PC-9 (cell line): Measurements from ENCODE around the gene REV1. TPM values are rescaled to one million over a fixed set of nuclear protein-coding genes. Genes with fewer than 3 reads are reported as not detected.

ENCODE experiments used
- BruUV-seq: library from RNA; stranded (reverse); fragments of 400-500 nt; replicated peaks from 2 replicates; lab custom pipeline; 2021; lab: Mats Ljungman, UMichigan
- CTCF ChIA-PET: fragments of 300-600 bp; sonication (Branson Sonifier 250); formaldehyde crosslinking; loops from one replicate; lab custom pipeline; 2022; ENCODE audit warnings: antibody characterized with exemption; lab: Charles Lee
- POLR2A ChIA-PET: fragments of 300-600 bp; sonication (Branson Sonifier 250); formaldehyde crosslinking; loops from one replicate; lab custom pipeline; 2022; ENCODE audit warnings: antibody characterized with exemption; ENCODE audit not compliant: unreplicated experiment; lab: Charles Lee
- DNase-seq, 2 experiments: peaks; one replicate each; pipeline versions ENCODE4 v3.0.0 to v3.0.0-alpha.2; 2015 to 2022; ENCODE audit warnings: mixed read lengths in 1 of 2
- H2AFZ ChIP-seq: fragments of 200-600 bp; sonication (generic); 2 replicates; pipeline ENCODE4 v1.8.1; 2017; ENCODE audit warnings: antibody characterized with exemption
- H3F3A ChIP-seq: fragments of 200-600 bp; sonication (generic); 2 replicates; pipeline ENCODE4 v1.8.1; 2017; ENCODE audit warnings: antibody characterized with exemption, mild to moderate bottlenecking, low read depth; ENCODE audit not compliant: insufficient read depth
- H3K27ac ChIP-seq: fragments of 200-600 bp; sonication (generic); 2 replicates; pipeline ENCODE4 v1.6.1; 2016; ENCODE audit warnings: mixed run types
- H3K27me3 ChIP-seq: fragments of 200-600 bp; sonication (generic); 2 replicates; pipeline ENCODE4 v1.6.1; 2016; ENCODE audit warnings: low read depth, mixed run types; ENCODE audit not compliant: insufficient read depth
- H3K36me3 ChIP-seq: fragments of 200-600 bp; sonication (generic); 2 replicates; pipeline ENCODE4 v1.6.1; 2016; ENCODE audit warnings: low read depth, mixed run types
- H3K4me1 ChIP-seq: fragments of 200-600 bp; sonication (generic); replicated peaks from 2 replicates; pipeline ENCODE4 v1.6.1; 2016; ENCODE audit warnings: mixed run types; ENCODE audit not compliant: insufficient read depth
- H3K4me2 ChIP-seq: fragments of 200-600 bp; sonication (generic); 2 replicates; pipeline ENCODE4 v1.6.1; 2017; ENCODE audit warnings: mixed run types
- H3K4me3 ChIP-seq: fragments of 200-600 bp; sonication (generic); 2 replicates; pipeline ENCODE4 v1.6.1; 2016; ENCODE audit warnings: mixed run types
- H3K79me2 ChIP-seq: fragments of 200-600 bp; sonication (generic); 2 replicates; pipeline ENCODE4 v1.6.1; 2017; ENCODE audit warnings: low read depth, mixed run types
- H3K9me2 ChIP-seq: fragments of 200-600 bp; sonication (generic); 2 replicates; pipeline ENCODE4 v1.8.1; 2017; ENCODE audit warnings: mild to moderate bottlenecking; ENCODE audit not compliant: insufficient read depth
- H3K9me3 ChIP-seq: fragments of 200-600 bp; sonication (generic); 2 replicates; pipeline ENCODE4 v1.8.1; 2016; ENCODE audit warnings: low read depth; ENCODE audit not compliant: insufficient read depth
- H4K20me1 ChIP-seq: fragments of 200-600 bp; sonication (generic); 2 replicates; pipeline ENCODE4 v1.8.1; 2017; ENCODE audit not compliant: insufficient read depth
- CTCF ChIP-seq: fragments of 200-600 bp; sonication (generic); conservative IDR thresholded peaks from 2 replicates; pipeline ENCODE4 v1.6.1; 2017; ENCODE audit warnings: mixed run types, antibody characterized with exemption, mild to moderate bottlenecking, moderate library complexity
- EZH2 ChIP-seq: fragments of 200-600 bp; sonication (generic); IDR thresholded peaks from 2 replicates; pipeline ENCODE4 v1.8.0; 2017; ENCODE audit warnings: antibody characterized with exemption, low read depth
- intact Hi-C: fragments of 100-400 bp; cut with micrococcal nuclease; formaldehyde crosslinking; loops from one replicate; pipeline ENCODE4 v1.10.0; 2022; ENCODE audit not compliant: unreplicated experiment
- total RNA-seq: library from RNA; stranded (reverse); gene quantifications from 2 replicates; pipeline ENCODE4 v1.2.3, GENCODE V29; 2021

REV1 gene
- total RNA-seq, 1 experiment from 2014 or later = 50.5 TPM

DNA sequence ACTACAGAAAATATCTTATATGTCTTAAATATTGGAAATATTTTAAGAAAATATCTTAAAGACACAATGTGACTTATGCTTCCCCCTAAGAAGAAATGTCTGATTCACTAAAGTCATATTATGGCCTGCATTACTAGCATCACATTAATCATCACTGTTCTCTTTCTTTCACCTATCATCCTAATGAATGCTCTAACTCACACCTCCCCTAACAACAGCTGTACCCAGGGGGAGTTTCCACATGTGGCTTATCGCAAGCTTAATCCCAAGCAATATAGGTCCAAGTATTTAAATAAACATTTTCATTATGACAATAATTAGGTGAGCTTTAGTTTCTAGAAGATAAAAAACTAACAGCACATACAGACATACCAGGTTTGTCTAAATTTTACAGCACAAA, 39.6 kb downstream of the REV1 start:
- no peaks in the 10 kb centered on the region for H3K9me3 ChIP-seq
- H3K9me2 ChIP-seq = no peaks in the 10 kb centered on the region
- H3K4me3 ChIP-seq = no peak overlapping the region
- ChIA-PET POLR2A (no interaction called here), CTCF (no interaction called here)
- intact Hi-C loops = no loop called here
- no peak overlapping the region for H3K4me2 ChIP-seq
- TF ChIP-seq CTCF (no peak), EZH2 (no peak)
- no peaks in the 10 kb centered on the region for H3K27me3 ChIP-seq
- no peaks in the 10 kb centered on the region for H3F3A ChIP-seq
- no peak overlapping the region for H3K27ac ChIP-seq
- peaks cover 22% of the 10 kb centered on the region for H3K79me2 ChIP-seq
- BruUV-seq = no TSS peak
- H3K36me3 ChIP-seq = peaks cover 35% of the 10 kb centered on the region
- H3K4me1 ChIP-seq = no peaks in the 10 kb centered on the region
- H2AFZ ChIP-seq = no peak overlapping the region
- DNase-seq = no peak
- peaks cover 48% of the 10 kb centered on the region for H4K20me1 ChIP-seq

GRCh38 chr2:99448556-99448955, 41.3 kb downstream of the REV1 start:
- DNase-seq = no peak
- no peaks in the 10 kb centered on the region for H3F3A ChIP-seq
- TF ChIP-seq CTCF (no peak), EZH2 (no peak)
- BruUV-seq = no TSS peak
- no peaks in the 10 kb centered on the region for H3K9me2 ChIP-seq
- H3K9me3 ChIP-seq = no peaks in the 10 kb centered on the region
- peaks cover 39% of the 10 kb centered on the region for H4K20me1 ChIP-seq
- no peaks in the 10 kb centered on the region for H3K4me1 ChIP-seq
- H3K27me3 ChIP-seq = no peaks in the 10 kb centered on the region
- no peak overlapping the region for H3K4me3 ChIP-seq
- no peak overlapping the region for H3K27ac ChIP-seq
- ChIA-PET CTCF (interaction anchor here (0.6 kb wide), 1 partner anchor 110 kb away, joined by 3 read pairs; no protein-coding TSS in a partner anchor), POLR2A (no interaction called here)
- intact Hi-C loops = no loop called here
- no peak overlapping the region for H2AFZ ChIP-seq
- no peak overlapping the region for H3K4me2 ChIP-seq
- H3K79me2 ChIP-seq = peaks cover 21% of the 10 kb centered on the region
- H3K36me3 ChIP-seq = peaks cover 35% of the 10 kb centered on the region

DNA sequence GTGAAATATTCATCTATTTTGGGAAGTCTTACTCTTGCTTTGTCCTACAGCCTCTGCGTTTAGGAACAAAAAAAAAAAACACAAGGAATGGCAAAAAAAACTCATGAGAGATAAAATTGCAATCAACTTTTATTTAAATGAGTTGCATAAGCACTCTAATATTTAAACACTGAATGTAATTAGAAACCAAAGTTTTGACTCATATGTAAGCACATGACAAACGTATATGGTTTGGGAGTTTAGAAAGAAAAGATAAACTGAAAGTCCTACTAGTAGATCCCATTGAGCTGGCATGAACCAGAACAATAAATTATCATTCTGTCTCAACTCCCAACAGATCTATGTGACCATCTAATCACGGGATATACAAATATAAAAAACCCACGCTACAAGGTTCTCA, 44.8 kb downstream of the REV1 start:
- POLR2A ChIA-PET = no interaction called here
- H3K36me3 ChIP-seq = peaks cover 39% of the 10 kb centered on the region
- H3F3A ChIP-seq = peaks cover 7% of the 10 kb centered on the region; the same call in 1 of the 2 replicates
- H3K4me3 ChIP-seq = no peak overlapping the region
- peaks cover 8% of the 10 kb centered on the region for H3K79me2 ChIP-seq
- no peak overlapping the region for H3K4me2 ChIP-seq
- H4K20me1 ChIP-seq = peaks cover 24% of the 10 kb centered on the region
- BruUV-seq = no TSS peak
- CTCF ChIA-PET = no interaction called here
- no peak for TF ChIP-seq CTCF
- no peak for TF ChIP-seq EZH2
- no peaks in the 10 kb centered on the region for H3K9me3 ChIP-seq
- no peak overlapping the region for H3K27ac ChIP-seq
- no peak overlapping the region for H2AFZ ChIP-seq
- H3K4me1 ChIP-seq = no peaks in the 10 kb centered on the region
- no peaks in the 10 kb centered on the region for H3K27me3 ChIP-seq
- DNase-seq = no peak
- intact Hi-C loops = no loop called here
- no peaks in the 10 kb centered on the region for H3K9me2 ChIP-seq
